ENCODE data around the gene NDST4. TPM values are rescaled to one million over a fixed set of nuclear protein-coding genes. Genes with fewer than 3 reads are reported as not detected.

Gene NDST4
- total RNA-seq, 1 experiment from 2014 or later, result 0.05 TPM

GRCh38 chr4:114782415-114783214 is 330.8 kb downstream of the NDST4 start:
- DNase-seq (ENCODE audit: low read depth in 1 of 2, low spot score in 2 of 2), result no peak

DNA sequence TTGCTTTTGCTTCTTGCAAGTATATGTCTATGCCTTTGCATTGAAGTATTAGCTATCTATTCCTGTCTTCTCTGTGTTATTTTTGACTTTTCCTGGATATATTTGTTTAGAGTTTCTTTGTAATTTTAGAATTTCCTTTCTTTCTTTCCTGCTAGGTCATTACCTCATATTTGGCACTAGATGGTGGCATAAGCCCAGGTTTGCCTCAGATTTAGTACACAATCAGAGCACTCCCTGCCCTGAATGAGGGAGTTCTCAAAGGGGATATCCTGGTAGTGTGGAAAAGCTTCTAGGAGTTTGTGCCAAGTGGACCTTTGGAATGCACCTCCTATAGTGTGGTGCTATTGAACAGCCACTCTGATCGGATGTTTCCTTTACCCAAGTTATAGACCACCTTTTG is 333.2 kb downstream of the NDST4 start:
- no peaks in the 10 kb centered on the region for H3K36me3 ChIP-seq
- no peak overlapping the region for H3K27ac ChIP-seq
- H3K4me3 ChIP-seq, result no peak overlapping the region
- H3K27me3 ChIP-seq (replicated peaks), result 0 out of 2 replicates have a peak, but pooled peaks cover 11% of the 10 kb centered on the region
- no peaks in the 10 kb centered on the region for H3K9me3 ChIP-seq (replicated peaks)
- H3K4me1 ChIP-seq (replicated peaks), result no peaks in the 10 kb centered on the region
- DNase-seq (ENCODE audit: low read depth in 1 of 2, low spot score in 2 of 2), result no peak

More at GRCh38 chr4:114782415-114783214, 330.8 kb downstream of the NDST4 start:
- Histone ChIP-seq H3K36me3 (no peaks in the 10 kb centered on the region), H3K9me3 (replicated peaks) (no peaks in the 10 kb centered on the region), H3K4me3 (no peak overlapping the region), H3K27me3 (replicated peaks) (0 out of 2 replicates have a peak, but pooled peaks cover 11% of the 10 kb centered on the region), H3K4me1 (replicated peaks) (no peaks in the 10 kb centered on the region), H3K27ac (no peak overlapping the region)

Data from SJSA1 (cell line).